HG03045 (cell line): ENCODE results near the gene SPRED2.

Source experiments
- ATAC-seq: cut with Tn5 transposase; IDR thresholded peaks from one replicate; pipeline ENCODE4 v1.9.1; 2021; ENCODE audit warnings: mild to moderate bottlenecking, moderate library complexity; ENCODE audit not compliant: unreplicated experiment

The SPRED2 gene, protein sequence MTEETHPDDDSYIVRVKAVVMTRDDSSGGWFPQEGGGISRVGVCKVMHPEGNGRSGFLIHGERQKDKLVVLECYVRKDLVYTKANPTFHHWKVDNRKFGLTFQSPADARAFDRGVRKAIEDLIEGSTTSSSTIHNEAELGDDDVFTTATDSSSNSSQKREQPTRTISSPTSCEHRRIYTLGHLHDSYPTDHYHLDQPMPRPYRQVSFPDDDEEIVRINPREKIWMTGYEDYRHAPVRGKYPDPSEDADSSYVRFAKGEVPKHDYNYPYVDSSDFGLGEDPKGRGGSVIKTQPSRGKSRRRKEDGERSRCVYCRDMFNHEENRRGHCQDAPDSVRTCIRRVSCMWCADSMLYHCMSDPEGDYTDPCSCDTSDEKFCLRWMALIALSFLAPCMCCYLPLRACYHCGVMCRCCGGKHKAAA

GRCh38 chr2:65432227-65433190, at the start of gene SPRED2:
SPRED2 (minus strand) TSS chr2:65432599; CDS start chr2:65431987, 612 bp downstream.
- ATAC-seq = peak; percentile 28

DNA sequence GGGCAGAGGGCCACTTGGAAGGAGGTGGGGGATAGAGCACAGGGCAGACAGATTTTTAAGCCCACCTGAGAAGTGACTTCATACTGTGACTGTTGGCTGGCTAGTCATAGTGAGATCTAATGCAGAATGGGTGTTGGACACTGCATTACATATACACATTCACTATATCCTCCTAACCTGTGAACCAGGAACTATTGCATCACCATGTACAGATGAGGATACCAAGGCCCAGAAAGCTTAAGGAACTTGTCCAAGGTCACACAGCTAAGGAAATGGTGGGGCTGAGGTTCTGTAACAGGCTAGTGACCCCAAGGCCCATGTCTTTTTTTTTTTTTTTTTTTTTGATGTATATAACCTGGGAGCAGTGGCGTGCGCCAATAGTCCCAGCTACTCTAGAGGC, 49.6 kb upstream of the SPRED2 start:
- ATAC-seq = no peak

GRCh38 chr2:65479524-65479923, 47.1 kb upstream of the SPRED2 start:
- no peak for ATAC-seq

GRCh38 chr2:65478498-65479135, 46.2 kb upstream of the SPRED2 start:
- ATAC-seq = no peak

GRCh38 chr2:65477590-65477989, 45.2 kb upstream of the SPRED2 start:
- ATAC-seq = no peak

- ATAC-seq = no peak
These were observed 44.4 kb upstream of the SPRED2 start for GRCh38 chr2:65476778-65477177.

- no peak for ATAC-seq
These were observed 42.6 kb upstream of the SPRED2 start for GRCh38 chr2:65475000-65475399.

- no peak for ATAC-seq
These were observed 40.6 kb upstream of the SPRED2 start for GRCh38 chr2:65473045-65473444.

DNA sequence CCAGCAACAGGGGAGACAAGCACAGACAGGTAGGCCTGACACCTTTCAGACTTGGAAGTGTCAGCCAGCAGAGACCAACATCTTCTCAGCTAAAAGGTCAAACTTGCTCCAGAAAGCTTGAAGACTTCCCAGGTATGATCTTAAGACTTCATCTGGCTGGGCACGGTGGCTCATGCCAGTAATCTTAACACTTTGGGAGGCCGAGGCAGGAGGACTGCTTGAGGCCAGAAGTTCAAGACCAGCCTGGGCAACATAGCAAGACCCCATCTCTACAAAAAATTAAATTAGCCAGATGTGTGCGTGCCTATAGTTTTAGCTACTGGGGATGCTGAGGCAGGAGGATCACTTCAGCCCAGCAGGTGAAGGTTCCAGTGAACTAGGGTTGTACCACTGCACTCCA, 39.0 kb upstream of the SPRED2 start:
- no peak for ATAC-seq

DNA sequence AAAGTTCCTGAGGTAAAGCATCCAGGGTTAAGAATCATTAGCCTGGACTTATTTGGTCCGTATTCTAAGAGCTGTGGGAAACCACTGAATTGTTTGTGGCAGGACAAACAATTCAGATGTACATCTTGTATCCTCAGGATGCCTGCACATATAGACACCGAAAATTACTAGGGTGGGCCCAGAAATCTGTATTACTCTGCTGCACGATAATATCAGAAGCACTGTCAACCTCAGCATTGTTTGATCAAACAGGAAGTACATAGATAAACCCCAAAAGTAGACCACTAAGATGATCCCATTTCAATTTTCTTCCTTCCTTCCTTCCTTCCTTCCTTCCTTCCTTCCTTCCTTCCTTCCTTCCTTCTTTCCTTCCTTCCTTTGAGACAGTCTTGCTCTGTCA, 34.2 kb upstream of the SPRED2 start:
- no peak for ATAC-seq

DNA sequence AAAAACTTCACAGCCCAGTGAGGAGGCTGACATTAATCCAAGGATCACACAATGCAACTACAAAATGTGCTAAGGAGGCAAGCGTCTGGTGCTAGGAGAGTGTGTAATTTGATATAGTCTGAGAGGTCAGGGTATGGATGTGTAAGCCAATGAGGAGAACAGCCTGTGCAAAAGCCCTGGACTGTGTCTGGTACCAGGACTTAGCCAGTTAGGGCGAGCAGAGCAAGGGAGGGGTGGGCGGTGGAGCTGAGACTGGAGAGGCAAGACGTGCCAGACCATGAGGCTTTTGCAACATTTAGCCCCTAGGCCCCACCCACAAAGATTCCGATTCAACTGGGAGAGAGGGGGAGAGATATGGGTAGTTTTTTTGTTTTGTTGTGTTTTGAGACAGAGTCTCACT, 33.5 kb upstream of the SPRED2 start:
- ATAC-seq = no peak

DNA sequence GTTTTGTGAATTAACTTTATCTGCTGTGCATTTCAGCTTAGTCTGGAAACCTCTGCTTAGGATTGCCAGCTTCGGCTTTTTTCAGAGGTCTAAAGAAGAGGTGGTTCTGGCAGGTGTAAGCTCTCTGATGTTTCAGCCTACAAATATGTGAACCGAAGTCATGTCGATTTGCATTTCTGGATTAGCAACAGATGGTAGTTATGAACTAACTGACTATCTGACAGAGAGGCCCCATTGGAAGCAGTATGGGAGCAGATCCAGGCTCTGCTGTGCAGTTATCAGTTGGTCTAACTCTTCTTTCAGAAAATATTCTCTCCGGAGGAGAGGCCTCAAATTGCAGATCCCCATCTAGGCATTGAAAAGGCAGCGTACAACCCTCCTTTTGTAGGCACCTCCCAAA, 32.7 kb upstream of the SPRED2 start:
- no peak for ATAC-seq

DNA sequence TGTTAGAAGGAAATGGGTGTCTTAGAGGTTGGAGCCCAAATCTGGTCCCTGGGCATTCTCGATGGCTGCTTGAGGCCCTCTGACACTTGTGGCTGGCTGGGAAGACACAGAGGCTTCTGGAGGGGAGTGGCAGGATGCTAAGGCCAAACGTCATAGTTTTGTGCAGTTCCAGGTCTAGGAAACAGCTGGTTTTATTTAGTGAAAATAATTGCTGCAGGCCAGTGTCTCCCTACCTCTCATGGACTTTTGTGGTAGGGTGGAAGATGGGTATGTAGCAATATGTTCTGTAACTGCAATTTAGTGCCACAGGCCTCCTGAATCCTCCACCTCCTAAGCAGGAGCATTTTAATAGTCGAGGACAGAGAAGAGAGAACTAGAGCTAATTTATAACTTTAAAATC, 32.2 kb upstream of the SPRED2 start:
- ATAC-seq = no peak

- ATAC-seq = no peak
These were observed 26.6 kb upstream of the SPRED2 start for GRCh38 chr2:65458999-65459398.

- ATAC-seq = no peak
These were observed 24.5 kb upstream of the SPRED2 start for GRCh38 chr2:65456886-65457285.

DNA sequence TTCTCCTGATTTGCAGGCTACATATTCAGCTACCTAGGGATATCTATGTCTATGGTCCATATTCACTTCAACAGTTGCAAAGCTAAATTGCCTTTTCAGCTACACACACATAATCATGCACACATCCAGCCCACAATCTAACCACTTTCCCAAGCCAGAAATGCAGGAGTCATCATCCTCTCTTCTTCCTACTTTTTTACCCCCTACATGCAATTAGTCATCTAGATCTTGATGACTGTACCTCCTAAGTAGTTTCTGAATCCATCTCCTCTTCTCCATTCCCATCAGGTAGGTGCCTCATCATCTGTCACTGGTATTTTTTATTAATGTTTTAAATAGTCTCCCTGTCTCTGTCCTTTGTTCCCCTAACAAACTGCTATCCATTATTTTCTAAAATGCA, 23.7 kb upstream of the SPRED2 start:
- ATAC-seq = no peak

- no peak for ATAC-seq
These were observed 21.5 kb upstream of the SPRED2 start for GRCh38 chr2:65453916-65454315.

DNA sequence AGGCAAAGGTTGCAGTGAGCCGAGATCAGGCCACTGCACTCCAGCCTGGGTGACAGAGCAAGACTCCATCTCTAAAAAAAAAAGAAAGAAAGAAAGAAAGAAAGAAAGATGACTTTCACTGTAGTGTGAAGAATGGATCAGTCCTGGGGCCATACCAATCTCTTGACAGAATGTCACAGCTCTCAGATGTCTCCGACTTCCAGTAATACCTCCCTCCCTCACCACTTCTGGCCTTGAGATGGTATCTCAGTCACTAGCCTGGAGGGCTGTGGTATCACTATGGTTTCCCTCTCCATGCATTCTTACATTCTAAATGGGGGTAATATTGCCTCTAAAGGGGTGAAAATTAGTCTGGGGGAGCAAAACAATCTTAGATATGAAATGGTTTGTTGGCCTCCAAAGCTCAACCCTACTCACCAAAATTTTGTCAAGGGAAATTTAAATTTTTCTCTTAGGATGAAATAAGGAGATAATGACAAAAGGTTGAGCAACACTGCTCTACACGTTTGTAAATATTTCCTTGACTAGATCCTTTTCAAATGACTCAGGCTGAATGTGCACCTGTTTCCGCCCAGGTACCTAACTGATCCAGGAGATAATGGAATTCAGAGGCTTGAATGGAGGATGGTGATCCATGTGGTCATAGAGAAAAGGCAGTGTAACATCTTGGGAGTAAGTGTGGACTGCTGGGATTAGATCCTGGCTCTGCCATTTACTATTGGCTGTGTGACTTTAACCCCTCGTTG, 19.9 kb upstream of the SPRED2 start:
- ATAC-seq = no peak

- ATAC-seq = no peak
These were observed 18.4 kb upstream of the SPRED2 start for GRCh38 chr2:65450810-65451209.

- no peak for ATAC-seq
These were observed 18.0 kb upstream of the SPRED2 start for GRCh38 chr2:65450393-65450792.
